Mucosa of gallbladder (tissue), 1 donor: ENCODE measurements around the gene STARD13. TPM values are rescaled to one million over a fixed set of nuclear protein-coding genes. Genes with fewer than 3 reads are reported as not detected.

Experiments
- DNase-seq: peaks from one replicate; pipeline ENCODE4 v3.0.0-alpha.2; 2020; ENCODE audit warnings: low spot score
- total RNA-seq: library from RNA; stranded (reverse); gene quantifications from one replicate; pipeline ENCODE4 v1.2.1, GENCODE V29; 2021
- donor health status: DM: no; HTN: no; CAD: no.

The STARD13 gene
- total RNA-seq, 1 donor from 2014 or later = 36.1 TPM

DNA sequence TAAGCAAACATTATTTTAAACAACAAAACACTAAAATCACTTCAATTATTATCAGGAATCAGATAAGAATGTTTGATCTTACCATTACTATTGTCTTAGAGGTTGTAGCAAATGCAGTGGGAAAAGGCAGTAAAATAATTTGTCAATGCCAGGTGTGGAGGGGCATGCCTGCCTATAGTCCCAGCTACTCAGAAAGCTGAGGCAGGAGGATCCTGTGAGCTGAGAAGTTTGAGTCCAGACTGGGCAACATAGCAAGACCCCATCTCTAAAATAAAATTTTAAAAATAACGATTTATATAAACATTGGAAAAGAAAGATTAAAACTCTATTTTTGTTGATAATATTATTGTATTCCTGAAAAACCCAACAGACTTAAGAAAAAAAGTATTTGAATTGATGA lies 202.5 kb downstream of the STARD13 start:
- no peak for DNase-seq

DNA sequence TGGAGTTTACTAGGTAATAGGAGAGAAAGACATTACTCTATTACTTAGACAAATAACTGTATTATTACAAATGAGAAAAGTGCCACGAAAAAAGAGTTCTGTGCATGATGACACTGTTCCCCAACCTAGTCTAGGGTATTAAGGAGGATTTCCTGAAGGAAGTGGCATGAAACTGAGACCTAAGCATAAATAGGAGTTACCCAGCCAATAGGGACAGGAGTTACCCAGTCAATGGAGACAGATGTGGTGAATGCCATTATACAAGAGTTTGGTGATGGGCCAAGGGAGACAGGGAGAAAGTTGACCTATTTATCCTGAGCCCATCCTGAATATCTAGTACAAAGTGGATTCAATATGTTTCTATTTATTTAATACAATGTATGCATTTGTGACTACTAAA lies 203.9 kb downstream of the STARD13 start:
- no peak for DNase-seq

DNA sequence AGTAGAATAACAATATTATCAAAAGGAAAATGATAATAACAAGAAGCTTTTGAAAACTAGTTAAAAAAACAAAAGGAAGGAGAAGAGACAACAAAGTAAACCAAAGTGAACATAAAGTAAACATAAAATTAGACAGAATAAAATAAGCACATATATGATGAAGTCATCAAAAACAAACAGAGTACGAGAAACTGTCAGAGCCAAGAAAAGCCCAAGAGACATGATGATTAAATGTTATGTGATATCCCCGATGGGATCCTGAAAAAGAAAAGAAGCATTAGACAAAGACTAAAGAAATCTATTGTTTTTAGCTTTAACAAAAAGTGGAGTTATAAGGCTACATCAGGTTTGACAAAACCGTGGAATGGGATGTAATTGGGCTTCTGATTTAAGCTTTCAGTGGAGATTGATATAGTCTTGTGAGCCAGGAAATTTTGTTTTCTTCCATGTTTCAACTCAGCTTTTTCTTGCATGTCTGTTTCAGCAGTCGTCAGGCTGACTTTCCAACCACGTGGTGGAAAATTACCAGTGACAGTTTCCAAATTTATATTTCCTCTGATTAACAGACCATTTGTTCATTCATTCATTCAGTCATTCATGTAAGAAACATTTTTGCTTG lies 204.5 kb downstream of the STARD13 start:
- DNase-seq = no peak

DNA sequence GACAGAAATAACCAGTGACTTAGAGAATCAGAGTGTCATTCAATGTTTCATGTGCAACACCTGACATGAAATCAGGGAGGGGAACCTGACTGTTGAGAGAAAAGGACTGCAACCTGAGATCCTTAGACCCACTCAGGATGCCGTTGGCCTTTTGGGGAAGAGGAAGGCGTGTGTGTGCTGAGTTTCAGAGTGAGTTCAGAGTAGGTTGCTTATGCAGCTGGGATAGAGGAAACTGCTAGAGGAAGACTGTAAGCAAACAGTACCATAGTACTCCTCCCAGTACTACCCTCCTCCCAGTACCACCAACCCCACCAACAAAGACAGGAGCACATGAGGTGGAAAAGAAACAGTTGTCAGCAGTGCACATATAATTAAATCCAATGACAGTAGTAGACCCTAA lies 205.6 kb downstream of the STARD13 start:
- DNase-seq = no peak

DNA sequence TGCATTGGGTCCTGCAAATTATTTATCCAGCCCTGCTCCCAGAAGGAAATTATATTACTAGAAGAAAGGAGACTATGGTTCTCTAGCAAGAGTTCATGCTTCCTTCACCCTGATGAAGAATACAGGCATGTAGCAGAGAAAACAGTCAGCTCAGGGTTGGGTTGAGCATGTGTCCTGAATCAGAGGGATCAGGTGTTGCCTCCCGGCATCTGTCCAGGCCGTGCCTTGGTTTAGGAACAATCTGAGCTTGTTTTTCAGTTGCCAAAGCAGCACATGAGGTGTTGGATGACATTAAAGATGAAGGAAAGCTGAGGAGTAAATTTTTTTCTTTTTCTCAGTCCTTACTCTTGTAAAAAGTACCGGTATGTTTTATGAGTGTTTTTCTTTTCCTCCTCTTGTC lies 207.3 kb downstream of the STARD13 start:
- no peak for DNase-seq

DNA sequence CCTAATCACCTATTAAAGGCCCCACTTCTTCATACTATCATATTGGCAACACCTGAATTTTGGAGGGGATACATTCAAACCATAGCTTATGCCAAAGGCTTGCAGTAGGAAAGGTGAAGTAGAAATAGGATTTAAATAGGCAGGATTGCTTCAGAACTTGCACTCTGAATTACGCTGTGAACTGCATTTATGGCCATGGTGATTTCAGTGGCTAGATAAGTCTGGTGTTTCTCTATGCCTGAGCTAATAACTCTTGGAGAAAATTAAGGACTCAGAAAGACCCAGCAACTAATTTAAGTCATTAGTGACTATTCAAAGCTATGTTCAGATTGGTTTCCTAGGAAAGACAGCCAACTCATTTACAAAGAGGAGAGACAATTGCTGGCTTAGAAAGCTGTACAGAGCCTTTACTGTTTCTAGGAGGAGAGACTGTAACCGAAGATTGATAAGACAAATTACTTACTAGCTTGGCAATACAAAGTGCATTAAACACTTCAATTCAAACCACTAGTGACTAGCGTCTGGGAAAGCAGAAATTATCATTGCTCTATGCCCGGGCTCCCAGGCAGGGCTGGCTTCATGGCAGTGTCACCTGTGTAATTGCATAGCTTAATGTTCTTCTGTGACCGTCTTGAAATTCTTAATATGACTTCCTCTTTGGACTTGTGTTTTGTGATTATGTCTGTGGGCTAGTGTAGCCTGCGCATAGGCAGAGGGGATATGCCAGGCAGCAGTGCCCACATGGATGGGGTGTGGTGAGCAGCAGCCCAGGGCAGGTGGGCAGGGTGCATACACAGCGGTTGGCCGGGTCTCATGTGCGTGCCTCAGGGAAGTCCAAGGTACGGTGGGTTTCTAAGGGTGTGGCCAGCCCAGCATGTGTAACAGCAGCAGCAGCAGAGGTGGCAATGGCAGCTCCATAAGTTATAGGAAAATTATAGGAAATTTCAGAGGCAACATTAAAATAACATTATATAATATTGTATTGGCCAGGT lies 209.3 kb downstream of the STARD13 start:
- DNase-seq = no peak

DNA sequence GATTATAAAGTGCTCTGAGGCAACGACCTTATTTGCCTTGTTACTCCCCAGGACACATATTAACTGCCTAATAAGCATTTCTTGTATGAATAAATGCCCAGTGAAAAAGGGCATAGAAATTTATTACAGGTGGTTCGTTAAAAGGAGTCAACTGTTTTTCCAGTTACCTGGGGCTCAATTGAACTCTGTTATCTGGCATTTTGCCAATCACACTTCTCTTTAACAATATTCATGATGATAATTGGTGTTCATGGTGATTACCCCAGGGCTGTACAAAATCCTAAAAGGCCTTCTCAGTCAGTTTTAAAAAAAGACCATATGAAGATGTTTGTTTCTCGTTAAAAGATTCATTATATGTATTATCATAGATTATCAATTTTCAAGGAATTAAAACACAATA lies 212.2 kb downstream of the STARD13 start:
- no peak for DNase-seq

DNA sequence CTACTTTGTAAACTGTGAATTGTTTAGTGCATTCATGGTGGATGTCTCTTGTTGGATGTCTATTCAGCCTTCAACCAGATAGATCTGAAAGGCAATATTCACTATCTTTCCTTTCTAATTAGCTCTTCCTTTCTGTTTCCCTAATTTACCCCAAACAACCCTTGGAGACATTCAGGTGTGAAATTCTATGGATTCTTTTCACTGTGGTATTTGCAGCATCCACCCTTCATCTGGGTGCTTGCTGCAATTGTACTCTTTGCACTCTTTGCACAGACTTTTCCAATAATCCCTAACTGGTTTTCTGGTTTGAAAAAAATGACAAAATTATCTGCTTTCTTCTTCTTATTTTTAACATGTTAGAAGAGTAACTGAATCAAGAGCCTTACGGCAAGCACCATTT lies 212.8 kb downstream of the STARD13 start:
- no peak for DNase-seq

DNA sequence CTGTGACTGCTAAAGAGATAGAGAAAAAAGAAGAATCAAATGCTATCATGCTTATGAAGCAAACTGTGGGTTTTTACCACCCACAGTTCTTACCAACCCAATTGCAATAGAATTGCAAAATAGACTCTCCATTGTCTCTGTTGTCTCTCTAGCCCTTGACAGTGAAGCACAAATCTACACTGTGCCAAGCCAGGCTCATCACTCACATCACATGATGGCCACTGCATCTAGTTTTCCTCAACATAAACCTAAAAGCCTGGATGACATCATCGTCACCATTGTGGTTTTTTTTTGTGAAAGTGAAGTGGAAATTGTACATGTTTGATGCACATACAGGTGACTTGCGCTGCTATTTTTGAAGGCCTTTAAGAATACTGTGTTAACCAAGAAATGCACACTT lies 213.3 kb downstream of the STARD13 start:
- no peak for DNase-seq

DNA sequence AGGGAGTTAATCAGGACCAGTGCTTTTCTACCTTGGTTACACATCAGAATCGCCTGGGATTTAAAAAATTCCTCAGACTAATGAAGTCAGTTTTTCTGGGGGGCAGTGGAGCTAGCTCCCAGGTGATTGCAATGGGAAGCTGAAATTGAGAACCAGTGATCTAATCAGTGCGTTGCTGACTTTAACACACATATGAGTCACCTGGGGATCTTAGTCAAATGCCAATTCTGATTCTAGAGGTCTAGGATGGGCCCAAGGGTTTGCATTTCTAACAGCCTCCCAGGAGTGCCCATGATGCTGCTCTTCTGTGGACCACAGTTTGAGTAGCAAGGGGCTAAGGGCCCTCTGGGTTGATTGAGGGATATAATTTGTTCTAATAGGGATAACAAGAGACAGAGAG lies 214.8 kb downstream of the STARD13 start:
- no peak for DNase-seq

DNA sequence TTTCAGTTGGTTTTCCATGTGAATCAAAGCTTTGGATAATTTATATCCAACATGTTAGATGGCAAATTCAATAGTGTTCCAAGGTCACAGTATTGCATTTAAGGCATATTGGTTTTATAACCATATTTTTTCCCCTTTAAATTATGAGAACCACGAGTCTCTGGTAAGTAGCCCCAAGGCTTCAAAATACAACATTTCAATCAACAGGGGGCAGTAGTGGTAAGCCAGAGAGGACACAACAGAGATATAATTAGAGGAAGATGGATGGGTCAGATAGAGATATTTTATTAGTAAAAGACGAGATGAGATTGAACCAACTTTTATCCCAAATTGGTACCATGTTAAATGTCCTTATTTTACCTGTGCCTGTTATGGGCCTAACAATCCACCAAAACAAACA lies 216.2 kb downstream of the STARD13 start:
- no peak for DNase-seq

DNA sequence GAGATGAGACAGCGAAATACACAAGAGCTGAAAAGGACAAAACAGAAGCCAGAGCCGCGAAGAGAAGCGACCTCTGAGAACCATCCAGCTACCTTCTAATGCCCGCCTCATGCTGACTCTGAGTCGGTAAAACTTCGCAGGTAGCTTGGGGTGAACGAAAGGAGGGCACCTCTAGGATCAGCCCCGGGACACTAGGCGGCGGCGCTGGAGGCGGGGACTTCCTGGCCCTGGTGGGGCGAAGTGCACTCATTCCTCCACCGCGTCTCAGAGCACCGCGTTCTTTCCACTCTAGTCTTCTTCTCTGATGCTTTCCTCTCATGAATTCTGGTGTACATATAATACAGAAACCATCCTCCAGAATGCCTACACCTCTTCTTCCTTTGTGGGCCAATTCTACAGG lies 219.2 kb downstream of the STARD13 start:
- no peak for DNase-seq

DNA sequence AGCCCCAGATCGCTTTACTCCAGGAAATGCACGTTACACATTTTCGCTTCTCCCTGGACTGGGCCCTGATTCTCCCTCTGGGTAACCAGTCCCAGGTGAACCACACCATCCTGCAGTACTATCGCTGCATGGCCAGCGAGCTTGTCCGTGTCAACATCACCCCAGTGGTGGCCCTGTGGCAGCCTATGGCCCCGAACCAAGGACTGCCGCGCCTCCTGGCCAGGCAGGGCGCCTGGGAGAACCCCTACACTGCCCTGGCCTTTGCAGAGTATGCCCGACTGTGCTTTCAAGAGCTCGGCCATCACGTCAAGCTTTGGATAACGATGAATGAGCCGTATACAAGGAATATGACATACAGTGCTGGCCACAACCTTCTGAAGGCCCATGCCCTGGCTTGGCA lies 224.7 kb downstream of the STARD13 start:
- no peak for DNase-seq

DNA sequence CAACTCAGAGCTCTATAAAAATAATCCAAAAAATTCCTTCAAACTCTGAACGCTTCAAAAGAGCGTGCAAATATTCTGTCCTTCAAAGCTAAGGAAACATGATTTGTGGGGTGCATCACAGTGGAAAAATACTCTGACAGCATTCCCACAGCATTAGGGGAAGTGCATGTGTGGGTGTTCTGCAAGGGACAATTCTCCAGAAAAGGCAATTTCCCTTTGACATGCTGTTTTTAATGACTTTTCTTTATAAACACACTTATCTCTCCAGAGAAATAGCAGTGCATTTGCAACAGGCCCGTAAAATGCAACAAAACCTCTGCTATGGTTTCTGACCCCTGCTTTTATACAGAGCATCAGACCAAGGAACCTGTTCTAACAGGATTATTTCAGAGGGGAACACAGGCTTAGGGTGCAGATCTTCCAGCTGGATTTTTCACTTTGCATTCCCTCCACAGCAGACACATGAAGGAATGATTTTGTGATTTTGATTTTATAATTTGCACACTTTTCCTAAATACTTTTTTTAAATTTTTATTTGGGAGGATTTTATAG lies 226.7 kb downstream of the STARD13 start:
- DNase-seq = no peak

DNA sequence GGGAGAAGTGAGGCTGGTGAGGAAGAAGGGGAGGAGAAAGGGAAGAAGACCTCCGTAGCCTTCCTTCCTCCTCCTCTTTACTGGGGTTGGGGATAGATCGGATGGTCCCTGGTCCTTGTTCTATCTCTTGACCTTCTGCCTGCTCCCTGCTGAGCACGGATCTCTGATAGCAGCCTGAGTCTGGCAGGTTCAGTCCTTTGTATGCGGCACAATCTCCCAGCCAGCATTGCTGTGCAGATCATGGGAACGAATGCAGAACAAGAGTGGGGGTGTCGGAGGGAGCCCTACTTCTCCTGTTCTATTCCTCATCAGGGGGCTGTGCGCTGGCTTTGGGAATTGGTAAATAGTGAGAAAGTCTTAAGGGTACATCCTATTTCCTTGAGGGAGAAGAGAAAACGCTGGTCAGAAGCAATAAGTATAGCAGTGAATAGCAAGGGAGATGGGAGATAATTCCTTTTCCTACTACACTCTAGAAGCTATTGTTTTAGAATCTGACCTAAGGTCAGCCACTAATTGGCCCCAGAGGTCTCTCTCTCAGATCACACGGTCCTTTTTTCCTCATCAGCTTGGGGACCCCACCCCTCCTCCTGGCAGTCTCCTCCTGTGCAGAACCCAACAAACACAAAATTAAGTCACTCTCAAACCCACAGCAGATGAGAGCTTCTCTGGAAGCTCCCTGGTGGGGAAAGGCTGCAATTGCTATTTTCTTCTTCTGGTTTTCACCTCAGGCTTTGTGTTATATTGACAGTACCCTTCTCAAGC lies 228.4 kb downstream of the STARD13 start:
- DNase-seq = no peak

DNA sequence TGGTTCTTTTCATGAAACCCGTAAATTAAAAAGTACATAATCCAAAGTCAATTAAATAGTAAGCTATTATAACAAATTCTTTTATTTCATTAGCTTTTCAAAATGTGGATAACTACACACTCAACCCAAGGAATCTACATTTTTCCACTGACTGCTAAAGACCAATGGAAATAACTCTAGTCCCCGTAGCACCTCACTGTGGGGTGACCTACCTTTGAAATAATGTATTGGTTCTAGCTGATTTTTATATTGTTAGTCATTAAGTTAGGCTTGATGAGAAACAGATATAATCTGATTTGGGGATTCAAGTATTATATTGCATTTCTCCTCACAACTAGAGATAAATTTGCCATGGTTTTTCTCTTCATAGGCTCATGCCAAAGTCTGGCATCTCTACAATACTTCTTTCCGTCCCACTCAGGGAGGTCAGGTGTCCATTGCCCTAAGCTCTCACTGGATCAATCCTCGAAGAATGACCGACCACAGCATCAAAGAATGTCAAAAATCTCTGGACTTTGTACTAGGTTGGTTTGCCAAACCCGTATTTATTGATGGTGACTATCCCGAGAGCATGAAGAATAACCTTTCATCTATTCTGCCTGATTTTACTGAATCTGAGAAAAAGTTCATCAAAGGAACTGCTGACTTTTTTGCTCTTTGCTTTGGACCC lies 232.0 kb downstream of the STARD13 start:
- peak; percentile 19 for DNase-seq
